Thoracic aorta (tissue), 2 donors: ENCODE results near the gene USP34. TPM values are rescaled to one million over a fixed set of nuclear protein-coding genes. Genes with fewer than 3 reads are reported as not detected.

Experiments
- ATAC-seq: fragments of 150-250 bp; one replicate; pipeline ENCODE4 v1.8.0; 2017; ENCODE audit warnings: low read depth; ENCODE audit not compliant: insufficient number of reproducible peaks, low FRiP score
- DNase-seq: peaks from one replicate; pipeline ENCODE4 v3.0.0-alpha.2; 2020; ENCODE audit warnings: low spot score
- H3K27ac ChIP-seq, 2 donors: fragments of 200-600 bp; sonication (generic); 1 replicate in 1 of 2; 2 replicates in 1 of 2; pipeline ENCODE4 v1.5.1; 2016; ENCODE audit warnings: mild to moderate bottlenecking in 2 of 2, moderate library complexity in 2 of 2
- H3K27me3 ChIP-seq: fragments of 200-600 bp; sonication (generic); replicated peaks from 2 replicates; pipeline ENCODE4 v1.6.0; 2016; ENCODE audit warnings: mild to moderate bottlenecking; ENCODE audit not compliant: insufficient read depth
- H3K36me3 ChIP-seq: fragments of 200-600 bp; sonication (generic); one replicate; pipeline ENCODE4 v1.5.1; 2016
- H3K4me1 ChIP-seq, 2 donors: fragments of 200-600 bp; sonication (generic); 1 replicate in 1 of 2; 2 replicates in 1 of 2; pipeline versions ENCODE4 v1.5.1 to v1.6.0; 2016; ENCODE audit warnings: low read depth in 2 of 2, mild to moderate bottlenecking in 1 of 2; ENCODE audit not compliant: control insufficient read depth in 1 of 2
- H3K4me3 ChIP-seq: fragments of 200-600 bp; sonication (generic); 2 replicates; pipeline ENCODE4 v1.5.1; 2016; ENCODE audit warnings: mild to moderate bottlenecking
- H3K9me3 ChIP-seq: fragments of 200-600 bp; sonication (generic); 2 replicates; pipeline ENCODE4 v1.5.1; 2016
- total RNA-seq, 2 donors: library from RNA; depleted of rRNA; stranded (reverse); fragments of >200 nt; gene quantifications; one replicate each; pipeline versions ENCODE4 v1.1.0 to v1.2.3, GENCODE V29; 2016
- TF ChIP-seq, protein P1 (sequence below): fragments of 200-600 bp; sonication (generic); IDR thresholded peaks from one replicate; pipeline ENCODE4 v1.5.1; 2019; ENCODE audit warnings: antibody characterized with exemption

The USP34 gene
- total RNA-seq, 2 donors from 2014 or later: 88.0 to 191 TPM

DNA sequence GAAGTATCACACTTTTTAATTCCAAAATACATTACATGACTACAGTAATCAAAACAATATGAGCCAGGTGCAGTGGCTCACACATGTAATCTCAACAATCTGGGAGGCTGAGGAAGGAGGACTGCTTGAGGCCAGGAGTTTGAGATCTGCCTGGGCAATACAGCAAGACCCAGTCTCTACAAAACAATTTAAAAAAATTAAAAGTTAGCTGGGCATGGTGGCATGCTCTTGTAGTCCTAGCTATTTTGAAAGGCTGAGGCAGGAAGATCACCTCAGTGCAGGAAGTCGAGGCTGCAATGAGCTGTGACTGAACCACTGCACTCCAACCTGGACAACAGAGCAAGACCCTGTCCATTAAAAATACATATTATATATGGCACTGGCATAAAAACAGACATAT, 109.8 kb downstream of the USP34 start:
- ATAC-seq: no peak
- no peak overlapping the region for H3K4me3 ChIP-seq
- no peaks in the 10 kb centered on the region for H3K27me3 ChIP-seq
- peaks cover 17 to 20% of the 10 kb centered on the region in 2 donors for H3K4me1 ChIP-seq
- TF ChIP-seq, protein P1, sequence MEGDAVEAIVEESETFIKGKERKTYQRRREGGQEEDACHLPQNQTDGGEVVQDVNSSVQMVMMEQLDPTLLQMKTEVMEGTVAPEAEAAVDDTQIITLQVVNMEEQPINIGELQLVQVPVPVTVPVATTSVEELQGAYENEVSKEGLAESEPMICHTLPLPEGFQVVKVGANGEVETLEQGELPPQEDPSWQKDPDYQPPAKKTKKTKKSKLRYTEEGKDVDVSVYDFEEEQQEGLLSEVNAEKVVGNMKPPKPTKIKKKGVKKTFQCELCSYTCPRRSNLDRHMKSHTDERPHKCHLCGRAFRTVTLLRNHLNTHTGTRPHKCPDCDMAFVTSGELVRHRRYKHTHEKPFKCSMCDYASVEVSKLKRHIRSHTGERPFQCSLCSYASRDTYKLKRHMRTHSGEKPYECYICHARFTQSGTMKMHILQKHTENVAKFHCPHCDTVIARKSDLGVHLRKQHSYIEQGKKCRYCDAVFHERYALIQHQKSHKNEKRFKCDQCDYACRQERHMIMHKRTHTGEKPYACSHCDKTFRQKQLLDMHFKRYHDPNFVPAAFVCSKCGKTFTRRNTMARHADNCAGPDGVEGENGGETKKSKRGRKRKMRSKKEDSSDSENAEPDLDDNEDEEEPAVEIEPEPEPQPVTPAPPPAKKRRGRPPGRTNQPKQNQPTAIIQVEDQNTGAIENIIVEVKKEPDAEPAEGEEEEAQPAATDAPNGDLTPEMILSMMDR: no peak
- H3K9me3 ChIP-seq: no peaks in the 10 kb centered on the region
- H3K36me3 ChIP-seq: peaks cover 3% of the 10 kb centered on the region
- DNase-seq: no peak
- no peak overlapping the region for H3K27ac ChIP-seq

- no peak overlapping the region for H3K4me3 ChIP-seq
- peaks cover 5% of the 10 kb centered on the region for H3K9me3 ChIP-seq
- no peak overlapping the region for H3K27ac ChIP-seq
- peaks cover 7% of the 10 kb centered on the region for H3K36me3 ChIP-seq
- no peaks in the 10 kb centered on the region for H3K27me3 ChIP-seq
- TF ChIP-seq, protein P1: no peak
- ATAC-seq: no peak
- H3K4me1 ChIP-seq: peaks cover 17 to 20% of the 10 kb centered on the region in 2 donors
- no peak for DNase-seq
Measured at GRCh38 chr2:61359058-61359457, 111.8 kb downstream of the USP34 start.

- Histone ChIP-seq H3K27ac (no peak overlapping the region), H3K9me3 (peaks cover 6% of the 10 kb centered on the region), H3K27me3 (no peaks in the 10 kb centered on the region), H3K4me3 (no peak overlapping the region), H3K4me1 (peaks cover 17 to 20% of the 10 kb centered on the region in 2 donors), H3K36me3 (peaks cover 7% of the 10 kb centered on the region)
- no peak for DNase-seq
- TF ChIP-seq, protein P1: no peak
- ATAC-seq: no peak
Measured at GRCh38 chr2:61357681-61358080, 113.2 kb downstream of the USP34 start.

- Histone ChIP-seq H3K27me3 (no peaks in the 10 kb centered on the region), H3K4me1 (peaks cover 17 to 20% of the 10 kb centered on the region in 2 donors), H3K4me3 (no peak overlapping the region), H3K27ac (no peak overlapping the region), H3K36me3 (peaks cover 7% of the 10 kb centered on the region), H3K9me3 (peaks cover 6% of the 10 kb centered on the region)
- DNase-seq (no peak), ATAC-seq (no peak)
- TF ChIP-seq, protein P1: no peak
Measured at GRCh38 chr2:61356958-61357350, 113.9 kb downstream of the USP34 start.

DNA sequence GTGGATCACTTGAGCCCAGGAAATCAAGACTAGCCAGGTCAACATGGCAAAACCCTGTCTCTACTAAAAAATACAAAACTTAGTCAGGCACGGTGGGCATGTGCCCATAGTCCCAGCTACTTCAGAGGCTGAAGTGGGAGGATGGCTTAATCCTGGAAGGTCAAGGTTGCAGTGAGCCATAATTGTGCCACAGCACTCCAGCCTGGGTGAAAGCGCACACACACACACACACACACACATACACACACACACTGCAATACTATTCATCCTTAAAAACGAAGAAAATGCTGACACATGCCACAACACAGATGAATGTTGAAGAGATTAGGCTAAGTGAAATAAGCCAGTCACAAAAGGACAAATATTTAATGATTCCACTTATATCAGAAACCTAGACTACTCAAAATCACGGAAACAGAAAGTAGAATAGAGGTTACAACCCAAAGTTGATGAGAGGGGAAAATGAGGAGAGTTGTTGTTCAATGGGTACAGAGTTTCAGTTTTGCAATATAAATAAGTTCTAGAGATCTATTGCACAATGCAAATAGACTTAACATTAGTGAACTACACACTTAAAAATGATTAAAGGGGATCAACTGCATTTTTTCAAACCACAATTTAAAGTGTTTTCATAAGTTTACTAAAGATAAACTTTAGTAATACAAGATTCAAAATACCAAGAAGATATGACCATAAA, 114.5 kb downstream of the USP34 start:
- no peak for ATAC-seq
- no peak overlapping the region for H3K4me3 ChIP-seq
- no peak overlapping the region for H3K27ac ChIP-seq

More for the DNA sequence above, 114.5 kb downstream of the USP34 start:
- peaks cover 7% of the 10 kb centered on the region for H3K36me3 ChIP-seq
- peaks cover 17 to 20% of the 10 kb centered on the region in 2 donors for H3K4me1 ChIP-seq
- no peak for DNase-seq
- no peaks in the 10 kb centered on the region for H3K27me3 ChIP-seq
- H3K9me3 ChIP-seq: peaks cover 6% of the 10 kb centered on the region
- TF ChIP-seq, protein P1: no peak
